Keratinocyte (primary cell): ENCODE measurements around the gene SLC16A1. TPM values are rescaled to one million over a fixed set of nuclear protein-coding genes. Genes with fewer than 3 reads are reported as not detected.
"Not testable (repeated sequence)": the region's sequence is repeated elsewhere in the genome, so short reads cannot be mapped to it uniquely, and the experiment has no call there.

Experiments
- DNase-seq: peaks from one replicate; pipeline ENCODE4 v3.0.0-alpha.2; 2011; ENCODE audit warnings: low read depth, missing footprints, low spot score
- FAIRE-seq: peaks from 2 replicates; lab custom pipeline; 2011; peaks lifted over from hg19 to GRCh38; lab: Jason Lieb, UNC
- H2AFZ ChIP-seq: 2 replicates; pipeline ENCODE4 v1.6.0; 2012; ENCODE audit warnings: low read length, control low read depth, inconsistent platforms; ENCODE audit not compliant: control insufficient read depth
- H3K27ac ChIP-seq: 2 replicates; pipeline ENCODE4 v1.5.1; 2011; ENCODE audit warnings: low read length; ENCODE audit not compliant: control insufficient read depth, insufficient read depth
- H3K27me3 ChIP-seq: 3 replicates; pipeline ENCODE4 v1.6.0; 2011; ENCODE audit warnings: low read length; ENCODE audit not compliant: control insufficient read depth, insufficient read depth; ENCODE audit errors: extremely low read depth
- H3K36me3 ChIP-seq, 2 experiments: 2 replicates in 1 of 2; 3 replicates in 1 of 2; pipeline ENCODE4 v1.5.1; 2011; ENCODE audit warnings: low read length in 2 of 2, mild to moderate bottlenecking in 1 of 2; ENCODE audit not compliant: control insufficient read depth in 2 of 2, insufficient read depth in 2 of 2; ENCODE audit errors: extremely low read depth in 1 of 2
- H3K4me1 ChIP-seq: 3 replicates; pipeline ENCODE4 v1.5.1; 2011; ENCODE audit warnings: low read length; ENCODE audit not compliant: control insufficient read depth, insufficient read depth; ENCODE audit errors: extremely low read depth
- H3K4me2 ChIP-seq: 3 replicates; pipeline ENCODE4 v1.6.0; 2011; ENCODE audit warnings: low read depth, low read length; ENCODE audit not compliant: control insufficient read depth, insufficient read depth; ENCODE audit errors: extremely low read depth
- H3K4me3 ChIP-seq, 3 experiments: fragments of 200-600 bp in 1 of 3; sonication (generic) in 1 of 3; 2 replicates in 2 of 3; 3 replicates in 1 of 3; pipeline ENCODE4 v1.5.1; 2011 to 2016; ENCODE audit warnings: low read length in 3 of 3, mild to moderate bottlenecking in 3 of 3, control low read depth in 2 of 3, inconsistent platforms in 1 of 3, low read depth in 1 of 3, mixed read lengths in 1 of 3, mixed run types in 1 of 3, moderate library complexity in 1 of 3; ENCODE audit not compliant: control insufficient read depth in 2 of 3, insufficient read depth in 2 of 3; ENCODE audit errors: extremely low read depth in 1 of 3
- H3K79me2 ChIP-seq: 2 replicates; pipeline ENCODE4 v1.6.0; 2012; ENCODE audit warnings: low read length; ENCODE audit not compliant: control insufficient read depth, insufficient read depth
- H3K9ac ChIP-seq: 3 replicates; pipeline ENCODE4 v1.6.0; 2011; ENCODE audit warnings: low read length; ENCODE audit not compliant: control insufficient read depth, insufficient read depth; ENCODE audit errors: extremely low read depth
- H3K9me1 ChIP-seq: 3 replicates; pipeline ENCODE4 v1.6.0; 2011; ENCODE audit warnings: low read length; ENCODE audit not compliant: control insufficient read depth, insufficient read depth; ENCODE audit errors: extremely low read depth
- H3K9me3 ChIP-seq: 2 replicates; pipeline ENCODE4 v1.5.1; 2012; ENCODE audit warnings: low read depth, low read length; ENCODE audit not compliant: control insufficient read depth
- H4K20me1 ChIP-seq: 3 replicates; pipeline ENCODE4 v1.6.0; 2011; ENCODE audit warnings: low read length; ENCODE audit not compliant: control insufficient read depth, insufficient read depth; ENCODE audit errors: extremely low read depth
- CTCF ChIP-seq, 3 experiments: IDR thresholded peaks in 1 of 3; conservative IDR thresholded peaks in 1 of 3; optimal IDR thresholded peaks in 1 of 3; 2 replicates in 2 of 3; 3 replicates in 1 of 3; pipeline versions ENCODE3 to v1.5.1; 2011; ENCODE audit warnings: low read length in 3 of 3, mild to moderate bottlenecking in 3 of 3, moderate library complexity in 2 of 3, control low read depth in 1 of 3, inconsistent platforms in 1 of 3; ENCODE audit not compliant: insufficient read depth in 2 of 3; ENCODE audit errors: extremely low read depth in 1 of 3
- EZH2 ChIP-seq: IDR thresholded peaks from one replicate; pipeline ENCODE4 v1.6.1; 2012; ENCODE audit warnings: inconsistent platforms, mild to moderate bottlenecking, low read length, moderate library complexity
- dilution Hi-C: fragments of 300-500 bp; cut with MboI; formaldehyde crosslinking; loops from one replicate; pipeline ENCODE4 v1.7.0; 2020; ENCODE audit warnings: low sequenced_read_pairs; ENCODE audit not compliant: extremely low pct_ligation_motif_present
- polyA plus RNA-seq, 5 experiments: library from polyadenylated mRNA; depleted of rRNA in 3 of 5; stranded (reverse) in 3 of 5; stranded (forward) in 1 of 5; unstranded in 1 of 5; fragments of >200 nt; gene quantifications; 1 replicate in 1 of 5; 2 replicates in 3 of 5; 3 replicates in 1 of 5; pipeline versions ENCODE4 v1.2.1 to v1.2.3, GENCODE V29; 2011 to 2012; ENCODE audit warnings: missing spikeins in 2 of 5, low read depth in 1 of 5, low replicate concordance in 1 of 5

SLC16A1 gene
- polyA plus RNA-seq, 1 donor (not counting 4 experiments of a cell fraction or from before 2014, with no cell fraction given), result 242 TPM

DNA sequence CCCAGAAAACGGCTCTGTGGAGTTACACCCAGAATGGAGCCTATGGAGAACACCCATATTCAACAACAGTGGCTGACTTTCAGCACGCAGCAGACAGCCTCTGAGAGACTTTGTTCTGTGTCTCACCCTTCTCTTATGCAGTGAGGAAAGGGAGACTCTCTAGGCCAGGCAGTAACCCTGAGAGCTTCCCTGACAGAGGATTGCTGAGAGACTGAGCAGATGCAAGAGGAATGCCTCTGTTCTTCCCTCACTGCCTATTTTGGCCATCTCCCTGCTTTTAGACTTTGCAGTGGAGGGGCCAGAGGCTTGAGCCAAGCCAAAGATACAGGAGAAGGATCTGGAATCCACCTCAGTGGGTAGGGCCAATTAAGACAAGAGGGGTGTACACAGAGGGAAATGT lies 41.8 kb upstream of the SLC16A1 start:
- Histone ChIP-seq H3K9ac (no peak overlapping the region), H2AFZ (no peak overlapping the region), H3K9me3 (no peaks in the 10 kb centered on the region), H3K79me2 (no peaks in the 10 kb centered on the region), H3K4me1 (peaks cover 34% of the 10 kb centered on the region), H3K9me1 (no peaks in the 10 kb centered on the region), H3K27me3 (no peaks in the 10 kb centered on the region), H4K20me1 (no peaks in the 10 kb centered on the region), H3K27ac (no peak overlapping the region), H3K4me2 (no peak overlapping the region), H3K4me3 (no peak overlapping the region), H3K36me3 (peaks cover 4 to 16% of the 10 kb centered on the region in 2 experiments)
- DNase-seq, result no peak
- TF ChIP-seq CTCF (optimal IDR thresholded peaks at IDR 0.05 in 1 of 3, IDR thresholded peaks at IDR 0.05 in 1 of 3, conservative IDR thresholded peaks at IDR 0.05 in 1 of 3; ENCODE audit: extremely low read depth in 1 of 3, insufficient read depth in 2 of 3, low read length in 3 of 3) (no peak), EZH2 (no peak)
- dilution Hi-C loops, result no loop called here
- FAIRE-seq, result no peak

- H3K36me3 ChIP-seq, result peaks cover 4 to 12% of the 10 kb centered on the region in 2 experiments
- H4K20me1 ChIP-seq, result no peaks in the 10 kb centered on the region
- H3K4me3 ChIP-seq, result no peak overlapping the region
- H3K9ac ChIP-seq, result no peak overlapping the region
- H3K79me2 ChIP-seq, result no peaks in the 10 kb centered on the region
- no peak overlapping the region for H3K27ac ChIP-seq
- no peaks in the 10 kb centered on the region for H3K9me1 ChIP-seq
- TF ChIP-seq CTCF (optimal IDR thresholded peaks at IDR 0.05 in 1 of 3, IDR thresholded peaks at IDR 0.05 in 1 of 3, conservative IDR thresholded peaks at IDR 0.05 in 1 of 3; ENCODE audit: extremely low read depth in 1 of 3, insufficient read depth in 2 of 3, low read length in 3 of 3) (no peak), EZH2 (no peak)
- dilution Hi-C loops, result no loop called here
- H3K4me1 ChIP-seq, result peaks cover 39% of the 10 kb centered on the region
- DNase-seq, result peak; percentile 32
- peak overlapping the region; percentile 25 for H3K4me2 ChIP-seq
- no peaks in the 10 kb centered on the region for H3K27me3 ChIP-seq
- H3K9me3 ChIP-seq, result no peaks in the 10 kb centered on the region
- no peak overlapping the region for H2AFZ ChIP-seq
- FAIRE-seq, result no peak
Observed at GRCh38 chr1:112995890-112996289, 39.9 kb upstream of the SLC16A1 start.

GRCh38 chr1:112995021-112995420 lies 39.0 kb upstream of the SLC16A1 start:
- H3K27ac ChIP-seq, DNase-seq, H3K9me1 ChIP-seq, FAIRE-seq, H2AFZ ChIP-seq, H3K79me2 ChIP-seq, H3K27me3 ChIP-seq, H4K20me1 ChIP-seq, H3K9me3 ChIP-seq, H3K9ac ChIP-seq, dilution Hi-C loops, H3K4me2 ChIP-seq, H3K4me3 ChIP-seq: not testable (repeated sequence)
- H3K36me3 ChIP-seq, result peaks cover 4 to 12% of the 10 kb centered on the region in 2 experiments
- H3K4me1 ChIP-seq, result peaks cover 35% of the 10 kb centered on the region
